ENCODE data around the gene ADAD2. TPM values are rescaled to one million over a fixed set of nuclear protein-coding genes. Genes with fewer than 3 reads are reported as not detected.

The ADAD2 gene
- total and polyA plus RNA-seq, 2 donors (not counting 1 experiment from before 2014, with no cell fraction given): 0.06 TPM; not detected in 1

DNA sequence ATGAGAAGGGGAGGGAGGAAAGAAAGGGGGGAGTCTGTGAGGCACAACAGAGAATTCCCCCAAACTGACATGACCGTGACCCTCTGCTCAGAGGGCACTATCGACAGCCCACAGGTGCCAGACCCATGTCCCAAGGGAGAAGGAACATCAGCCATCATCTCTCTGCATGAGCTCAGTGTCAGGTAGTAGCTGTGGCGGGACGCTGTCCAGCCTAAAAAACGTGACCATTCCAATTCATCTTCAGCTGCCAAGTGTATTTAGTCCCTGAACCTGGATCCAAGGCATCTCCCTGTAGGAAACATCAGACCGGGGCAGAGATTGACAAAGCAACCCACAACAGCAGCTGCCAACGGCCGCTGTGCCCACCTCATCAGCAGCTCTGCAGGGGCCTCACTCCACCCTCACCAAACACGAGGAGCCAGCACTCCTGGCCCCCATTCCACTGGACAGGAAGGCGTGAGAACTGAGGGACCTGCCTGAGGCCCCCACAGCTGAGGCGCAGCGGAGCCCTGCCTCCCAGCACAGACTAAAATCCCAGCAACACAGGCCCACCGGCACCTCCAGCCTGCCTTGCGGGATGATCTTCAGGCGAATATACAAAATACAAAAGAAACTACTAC is 12.7 kb upstream of the ADAD2 start:
- no peak overlapping the region for H3K4me3 Mint-ChIP-seq
- H3K4me1 ChIP-seq (ENCODE audit: control insufficient read depth in 2 of 2, insufficient read depth in 2 of 2, low read length in 2 of 2): peaks cover 0 to 3% of the 10 kb centered on the region in 2 donors
- ATAC-seq (ENCODE audit: low read depth): no peak
- no peak overlapping the region for H3K4me3 ChIP-seq (ENCODE audit: control extremely low read depth in 1 of 5, extremely low read depth in 1 of 5, insufficient read depth in 1 of 5, low read depth in 2 of 5, low read length in 4 of 5)
- H4K20me1 ChIP-seq (ENCODE audit: control insufficient read depth, insufficient read depth, low read length, poor library complexity, severe bottlenecking): no peaks in the 10 kb centered on the region
- H3K27ac ChIP-seq (ENCODE audit: low read length in 2 of 2): no peak overlapping the region
- H3K27ac Mint-ChIP-seq: no peak overlapping the region
- peaks cover 6% of the 10 kb centered on the region for H3K4me1 Mint-ChIP-seq
- no peaks in the 10 kb centered on the region for H3K27me3 Mint-ChIP-seq
- TF ChIP-seq, protein P1, sequence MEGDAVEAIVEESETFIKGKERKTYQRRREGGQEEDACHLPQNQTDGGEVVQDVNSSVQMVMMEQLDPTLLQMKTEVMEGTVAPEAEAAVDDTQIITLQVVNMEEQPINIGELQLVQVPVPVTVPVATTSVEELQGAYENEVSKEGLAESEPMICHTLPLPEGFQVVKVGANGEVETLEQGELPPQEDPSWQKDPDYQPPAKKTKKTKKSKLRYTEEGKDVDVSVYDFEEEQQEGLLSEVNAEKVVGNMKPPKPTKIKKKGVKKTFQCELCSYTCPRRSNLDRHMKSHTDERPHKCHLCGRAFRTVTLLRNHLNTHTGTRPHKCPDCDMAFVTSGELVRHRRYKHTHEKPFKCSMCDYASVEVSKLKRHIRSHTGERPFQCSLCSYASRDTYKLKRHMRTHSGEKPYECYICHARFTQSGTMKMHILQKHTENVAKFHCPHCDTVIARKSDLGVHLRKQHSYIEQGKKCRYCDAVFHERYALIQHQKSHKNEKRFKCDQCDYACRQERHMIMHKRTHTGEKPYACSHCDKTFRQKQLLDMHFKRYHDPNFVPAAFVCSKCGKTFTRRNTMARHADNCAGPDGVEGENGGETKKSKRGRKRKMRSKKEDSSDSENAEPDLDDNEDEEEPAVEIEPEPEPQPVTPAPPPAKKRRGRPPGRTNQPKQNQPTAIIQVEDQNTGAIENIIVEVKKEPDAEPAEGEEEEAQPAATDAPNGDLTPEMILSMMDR (IDR thresholded peaks at IDR 0.05): no peak
- no peak for TF ChIP-seq EZH2 (IDR thresholded peaks at IDR 0.05; ENCODE audit: borderline replicate concordance, insufficient read depth, low read depth, low read length, poor library complexity, severe bottlenecking)
- intact Hi-C loops (cut with micrococcal nuclease): no loop called here
- CTCF ChIA-PET: interaction anchor here (1.2 to 1.4 kb wide), 3 partner anchors 9 to 88 kb away, joined by 3 to 4 read pairs (median 4); partner anchors contain the start of gene TAF1C
- H3K9ac ChIP-seq (ENCODE audit: low read length): no peak overlapping the region
- H2AFZ ChIP-seq (ENCODE audit: insufficient read depth, low read depth, low read length, poor library complexity, severe bottlenecking): no peak overlapping the region
- peaks cover under 1% of the 10 kb centered on the region for H3K79me2 ChIP-seq (ENCODE audit: control insufficient read depth, insufficient read depth, low read length)
- 93% methylated on average over 15 of the region's 15 CpGs for WGBS (ENCODE audit: insufficient coverage)
- H3K9me3 Mint-ChIP-seq (ENCODE audit: insufficient read depth): no peaks in the 10 kb centered on the region
- H3K36me3 ChIP-seq (replicated peaks in 1 of 2; ENCODE audit: control extremely low read depth in 1 of 2, control insufficient read depth in 1 of 2, extremely low read depth in 1 of 2, insufficient read depth in 2 of 2, low read length in 1 of 2): peaks cover 0 to 48% of the 10 kb centered on the region in 2 experiments
- POLR2A ChIA-PET: no interaction called here
- no peaks in the 10 kb centered on the region for H3K27me3 ChIP-seq (replicated peaks in 1 of 4; ENCODE audit: control extremely low read depth in 1 of 4, control insufficient read depth in 3 of 4, insufficient read depth in 4 of 4, low read length in 3 of 4)
- no peak overlapping the region for H3K4me2 ChIP-seq (replicated peaks; ENCODE audit: low read depth, low read length, poor library complexity, severe bottlenecking)
- H3K9me3 ChIP-seq (ENCODE audit: control extremely low read depth in 1 of 3, control insufficient read depth in 2 of 3, insufficient read depth in 1 of 3, low read length in 2 of 3): no peaks in the 10 kb centered on the region
- no peak for DNase-seq

DNA sequence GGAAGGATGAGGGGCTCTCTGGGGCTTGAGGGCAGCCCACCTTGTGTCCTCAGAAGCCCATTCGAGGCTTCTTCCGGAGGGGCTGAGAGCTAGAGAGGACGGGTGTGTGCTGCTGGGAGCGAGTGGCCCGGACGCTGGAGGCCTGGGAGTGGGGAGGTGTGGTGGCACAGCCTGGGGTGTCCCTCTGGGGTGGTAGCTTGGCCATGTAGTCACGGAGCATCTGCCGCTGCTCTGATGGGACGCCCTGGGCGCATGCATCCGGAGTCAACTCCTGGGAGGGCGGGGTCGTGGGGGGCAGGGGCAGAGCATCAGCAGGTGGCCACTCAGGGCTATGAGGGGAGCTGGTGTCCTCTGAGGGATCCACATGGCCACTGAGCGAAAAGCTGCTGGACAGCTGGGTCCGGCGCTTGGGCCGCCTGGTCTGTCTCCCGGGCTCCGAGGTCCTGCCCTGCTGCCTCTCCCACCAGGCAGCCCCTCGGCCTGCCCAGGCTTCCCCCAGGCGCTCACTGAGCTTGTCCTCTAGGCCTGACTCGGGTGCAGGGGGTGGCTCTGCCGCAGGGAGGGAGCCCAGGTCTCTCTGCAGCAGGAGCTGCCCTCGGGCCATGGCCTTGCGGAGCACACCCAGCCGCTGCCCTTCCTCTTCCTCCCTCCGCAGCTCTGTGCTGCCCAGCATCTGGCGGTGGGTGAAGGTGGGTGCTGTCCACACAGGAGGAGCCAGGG is 11.9 kb upstream of the ADAD2 start:
- POLR2A ChIA-PET: no interaction called here
- no peak overlapping the region for H3K4me3 ChIP-seq (ENCODE audit: control extremely low read depth in 1 of 5, extremely low read depth in 1 of 5, insufficient read depth in 1 of 5, low read depth in 2 of 5, low read length in 4 of 5)
- CTCF ChIA-PET: interaction anchor here (1.1 to 1.2 kb wide), 2 partner anchors 8 to 95 kb away, joined by 3 to 4 read pairs; partner anchors contain the start of gene TAF1C
- no peak overlapping the region for H3K4me2 ChIP-seq (replicated peaks; ENCODE audit: low read depth, low read length, poor library complexity, severe bottlenecking)
- no peak overlapping the region for H3K27ac ChIP-seq (ENCODE audit: low read length in 2 of 2)
- Mint-ChIP-seq H3K4me3 (no peak overlapping the region), H3K27ac (peak overlapping the region; percentile 32), H3K4me1 (peaks cover 6% of the 10 kb centered on the region), H3K27me3 (no peaks in the 10 kb centered on the region), H3K9me3 (ENCODE audit: insufficient read depth) (no peaks in the 10 kb centered on the region)
- 97% methylated on average over 28 of the region's 28 CpGs for WGBS (ENCODE audit: insufficient coverage)
- ATAC-seq (ENCODE audit: low read depth) (no peak), DNase-seq (peak; percentile 6)
- H3K9me3 ChIP-seq (ENCODE audit: control extremely low read depth in 1 of 3, control insufficient read depth in 2 of 3, insufficient read depth in 1 of 3, low read length in 2 of 3): no peaks in the 10 kb centered on the region
- peaks cover 0 to 56% of the 10 kb centered on the region in 2 experiments for H3K36me3 ChIP-seq (replicated peaks in 1 of 2; ENCODE audit: control extremely low read depth in 1 of 2, control insufficient read depth in 1 of 2, extremely low read depth in 1 of 2, insufficient read depth in 2 of 2, low read length in 1 of 2)
- peaks cover 0 to 3% of the 10 kb centered on the region in 2 donors for H3K4me1 ChIP-seq (ENCODE audit: control insufficient read depth in 2 of 2, insufficient read depth in 2 of 2, low read length in 2 of 2)
- H3K79me2 ChIP-seq (ENCODE audit: control insufficient read depth, insufficient read depth, low read length): peaks cover 8% of the 10 kb centered on the region
- no peak overlapping the region for H3K9ac ChIP-seq (ENCODE audit: low read length)
- H4K20me1 ChIP-seq (ENCODE audit: control insufficient read depth, insufficient read depth, low read length, poor library complexity, severe bottlenecking): peaks cover 6% of the 10 kb centered on the region
- H3K27me3 ChIP-seq (replicated peaks in 1 of 4; ENCODE audit: control extremely low read depth in 1 of 4, control insufficient read depth in 3 of 4, insufficient read depth in 4 of 4, low read length in 3 of 4): no peaks in the 10 kb centered on the region
- intact Hi-C loops (cut with micrococcal nuclease): no loop called here
- TF ChIP-seq, protein P1 (IDR thresholded peaks at IDR 0.05): no peak
- no peak for TF ChIP-seq EZH2 (IDR thresholded peaks at IDR 0.05; ENCODE audit: borderline replicate concordance, insufficient read depth, low read depth, low read length, poor library complexity, severe bottlenecking)
- no peak overlapping the region for H2AFZ ChIP-seq (ENCODE audit: insufficient read depth, low read depth, low read length, poor library complexity, severe bottlenecking)
